H1 (cell line): ENCODE measurements around the gene PTGDS. TPM values are rescaled to one million over a fixed set of nuclear protein-coding genes. Genes with fewer than 3 reads are reported as not detected.

Source experiments
- RBBP5 ChIP-seq: IDR thresholded peaks from 2 replicates; pipeline ENCODE4 v1.7.1; 2012; ENCODE audit warnings: low read depth, mild to moderate bottlenecking, inconsistent platforms, low read length, moderate library complexity, borderline replicate concordance
- polyA plus RNA-seq, 7 experiments: library from polyadenylated mRNA; depleted of rRNA in 3 of 7; stranded (reverse) in 5 of 7; unstranded in 2 of 7; fragments of >200 nt in 5 of 7; fragments of 200-250 nt in 2 of 7; gene quantifications; 1 replicate in 5 of 7; 2 replicates in 1 of 7; 4 replicates in 1 of 7; pipeline versions ENCODE4 v1.2.1 to v1.2.3, GENCODE V29; 2011 to 2013; ENCODE audit warnings: missing spikeins in 2 of 7, mixed read lengths in 2 of 7
- total RNA-seq: library from RNA; stranded (reverse); fragmentation: NEBNext Ultra II Directional; extraction: Animal tissue kit (Norgen Biotek cat#: 25700); gene quantifications from 2 replicates; pipeline ENCODE4 v1.2.1, GENCODE V29; 2021

PTGDS gene
- total and polyA plus RNA-seq, 2 of the 8 experiments (the other 6 are each of a cell fraction or from before 2014, with no cell fraction given) = 1.7 to 2.3 TPM

DNA sequence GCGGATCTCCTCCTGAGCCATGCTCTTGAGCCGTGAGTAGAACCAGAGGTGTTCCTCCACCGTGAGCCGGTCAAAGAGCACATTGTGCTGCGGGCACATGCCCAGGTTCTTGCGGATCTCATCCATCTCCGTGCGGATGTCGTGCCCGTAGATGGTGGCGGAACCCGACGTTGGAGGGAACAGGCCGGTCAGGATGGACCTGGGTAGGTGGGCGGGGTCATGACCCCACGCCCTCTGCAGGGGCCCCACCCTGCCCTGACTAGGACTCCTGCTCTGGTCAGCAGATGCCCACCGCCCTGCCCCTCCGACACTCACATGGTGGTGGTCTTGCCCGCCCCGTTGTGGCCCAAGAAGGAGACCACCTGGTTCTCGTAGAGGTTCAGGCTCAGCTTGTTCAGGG lies 38.7 kb downstream of the PTGDS start (continued):
- TF ChIP-seq RBBP5 = no peak
